ENCODE measurements around the gene HEATR3. TPM values are rescaled to one million over a fixed set of nuclear protein-coding genes. Genes with fewer than 3 reads are reported as not detected.

HEATR3 gene, protein sequence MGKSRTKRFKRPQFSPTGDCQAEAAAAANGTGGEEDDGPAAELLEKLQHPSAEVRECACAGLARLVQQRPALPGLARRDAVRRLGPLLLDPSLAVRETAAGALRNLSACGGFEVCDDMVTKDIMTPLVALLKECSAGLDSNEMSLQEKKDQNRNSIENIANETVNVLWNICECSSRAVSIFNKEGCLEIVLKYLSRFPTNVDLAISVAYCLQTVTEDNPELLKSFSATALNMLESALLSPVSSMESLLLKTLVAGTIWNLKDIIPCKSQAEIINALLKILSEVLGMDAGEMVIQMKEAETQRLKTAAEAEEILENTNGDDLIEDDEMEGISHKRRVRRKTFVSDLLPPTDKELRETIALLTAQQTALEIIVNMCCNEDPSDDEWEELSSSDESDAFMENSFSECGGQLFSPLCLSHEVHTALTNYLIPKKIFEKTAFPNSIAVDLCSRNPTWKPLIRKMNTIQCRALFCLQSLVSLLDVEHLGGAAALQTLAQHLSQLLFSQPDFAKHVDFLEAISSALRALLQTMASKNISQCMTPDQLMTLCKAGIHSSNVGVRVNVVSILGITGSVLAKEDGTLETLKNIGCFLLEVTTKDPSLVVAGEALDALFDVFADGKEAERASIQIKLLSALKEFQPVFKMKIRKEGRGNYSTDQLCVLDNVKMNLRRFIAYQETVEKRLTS
- 21.5 and 46.4 TPM in 2 replicates for total RNA-seq

DNA sequence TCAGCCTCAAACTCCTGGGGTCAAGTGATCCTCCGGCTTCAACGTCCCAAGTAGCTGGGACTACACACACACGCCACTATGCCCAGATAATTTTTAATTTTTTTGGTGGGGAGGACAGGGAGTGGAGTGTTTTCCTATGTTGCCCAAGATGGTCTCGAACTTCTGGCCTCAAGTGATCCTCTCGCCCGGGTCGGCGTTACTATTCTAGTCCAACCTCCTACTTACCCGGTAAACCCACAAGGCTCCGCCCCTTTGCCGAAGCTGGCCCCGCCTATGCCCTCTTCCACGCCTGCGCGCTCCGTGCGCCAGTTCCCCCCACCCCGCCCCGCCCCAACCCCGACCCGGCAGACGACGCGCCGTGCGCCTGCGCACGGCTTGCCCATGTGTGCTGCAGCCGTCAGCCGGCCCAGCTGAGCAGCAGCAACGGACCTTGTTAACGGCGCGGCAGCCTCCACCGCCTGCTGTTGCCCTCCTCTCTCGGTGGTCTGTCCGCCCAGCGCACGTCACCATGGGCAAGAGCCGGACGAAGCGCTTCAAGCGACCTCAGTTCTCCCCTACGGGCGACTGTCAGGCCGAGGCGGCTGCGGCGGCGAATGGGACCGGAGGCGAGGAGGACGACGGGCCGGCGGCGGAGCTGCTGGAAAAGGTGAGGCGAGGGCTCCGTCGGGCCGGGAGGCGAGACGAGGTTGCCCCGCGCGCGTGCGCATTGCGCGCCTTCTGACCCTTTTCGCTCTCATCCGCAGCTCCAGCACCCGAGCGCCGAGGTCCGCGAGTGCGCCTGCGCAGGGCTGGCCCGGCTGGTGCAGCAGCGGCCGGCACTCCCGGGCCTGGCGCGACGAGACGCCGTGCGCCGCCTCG is at the start of gene HEATR3:
Gene HEATR3, plus strand, starts transcription at position 347 of the 858 bp plus-strand sequence. Its CDS starts 162 bp downstream, at position 509.
- DNase-seq (ENCODE audit: low read depth), result peak; percentile 73

DNA sequence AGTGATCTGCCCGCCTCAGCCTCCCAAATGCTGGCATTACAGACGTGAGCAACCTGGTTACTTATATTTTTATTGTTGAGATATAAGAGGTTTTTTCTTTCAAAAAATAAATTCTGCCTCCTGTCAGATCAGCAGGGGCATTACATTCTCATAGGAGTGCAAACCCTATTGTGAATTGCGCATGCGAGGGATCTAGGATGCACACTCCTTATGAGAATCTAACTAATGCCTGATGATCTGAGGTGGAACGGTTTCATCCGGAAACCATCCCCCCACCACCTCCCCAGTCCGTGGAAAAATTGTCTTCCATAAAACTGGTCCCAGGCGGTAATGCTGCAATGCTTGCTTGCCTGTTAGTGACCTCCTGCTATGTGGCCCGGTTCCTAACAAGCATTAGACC is 48.2 kb upstream of the HEATR3 start:
- DNase-seq (ENCODE audit: low read depth), result no peak

DNA sequence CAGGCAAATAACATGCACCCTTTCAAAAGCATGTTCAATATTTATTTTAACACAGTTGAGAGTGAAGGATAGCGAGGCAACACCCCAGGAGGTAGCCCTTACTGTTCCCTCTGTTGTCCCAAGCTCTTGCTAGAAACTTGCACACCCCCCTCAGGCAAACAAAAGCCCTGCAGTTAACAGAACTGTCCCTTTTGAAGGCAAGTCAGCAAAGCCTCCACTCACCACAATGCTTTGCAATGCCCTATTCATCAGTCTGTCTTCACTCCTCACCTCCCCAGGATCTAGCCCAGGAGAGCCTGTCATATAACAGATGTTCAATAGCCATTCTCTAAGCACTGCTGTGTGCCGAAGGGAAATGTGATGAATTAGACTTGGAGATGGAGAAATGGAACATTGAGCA is 44.2 kb upstream of the HEATR3 start:
- no peak for DNase-seq (ENCODE audit: low read depth)

DNA sequence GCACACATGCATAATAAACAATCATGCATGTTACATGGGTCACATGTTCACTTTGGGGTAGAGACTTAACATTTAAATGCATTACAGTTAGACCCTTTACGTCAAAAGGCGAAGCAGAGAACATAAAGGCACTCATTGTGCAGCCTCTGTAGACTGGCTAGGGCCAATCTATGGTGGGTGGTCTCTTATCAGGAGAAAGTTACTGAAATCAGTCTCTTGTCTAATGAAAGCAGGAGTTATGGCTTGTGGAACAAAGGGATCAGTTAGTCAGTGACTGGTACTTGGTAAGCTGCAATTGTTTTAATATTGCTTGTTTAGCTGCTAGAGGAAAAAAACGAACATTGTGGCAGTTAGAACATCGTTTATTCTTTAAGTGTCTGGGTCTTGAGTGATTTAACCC is 42.1 kb upstream of the HEATR3 start:
- DNase-seq (ENCODE audit: low read depth), result no peak

DNA sequence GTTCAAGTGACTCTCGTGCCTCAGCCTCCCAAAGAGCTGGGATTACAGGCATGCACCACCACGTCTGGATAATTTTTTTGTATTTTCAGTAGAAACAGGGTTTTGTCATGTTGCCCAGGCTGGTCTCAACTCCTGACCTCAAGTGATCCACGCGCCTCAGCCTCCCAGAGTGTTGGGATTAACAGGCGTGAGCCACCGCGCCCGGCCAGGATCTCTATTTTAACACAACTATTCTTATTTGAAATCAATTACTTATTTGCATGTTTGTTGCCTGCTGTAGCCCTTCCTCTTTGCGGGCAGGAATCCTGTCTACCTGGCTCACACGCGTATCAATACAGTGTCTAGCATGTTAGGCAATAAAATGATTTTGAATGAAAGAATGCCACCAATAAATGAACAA is 41.6 kb upstream of the HEATR3 start:
- no peak for DNase-seq (ENCODE audit: low read depth)

DNA sequence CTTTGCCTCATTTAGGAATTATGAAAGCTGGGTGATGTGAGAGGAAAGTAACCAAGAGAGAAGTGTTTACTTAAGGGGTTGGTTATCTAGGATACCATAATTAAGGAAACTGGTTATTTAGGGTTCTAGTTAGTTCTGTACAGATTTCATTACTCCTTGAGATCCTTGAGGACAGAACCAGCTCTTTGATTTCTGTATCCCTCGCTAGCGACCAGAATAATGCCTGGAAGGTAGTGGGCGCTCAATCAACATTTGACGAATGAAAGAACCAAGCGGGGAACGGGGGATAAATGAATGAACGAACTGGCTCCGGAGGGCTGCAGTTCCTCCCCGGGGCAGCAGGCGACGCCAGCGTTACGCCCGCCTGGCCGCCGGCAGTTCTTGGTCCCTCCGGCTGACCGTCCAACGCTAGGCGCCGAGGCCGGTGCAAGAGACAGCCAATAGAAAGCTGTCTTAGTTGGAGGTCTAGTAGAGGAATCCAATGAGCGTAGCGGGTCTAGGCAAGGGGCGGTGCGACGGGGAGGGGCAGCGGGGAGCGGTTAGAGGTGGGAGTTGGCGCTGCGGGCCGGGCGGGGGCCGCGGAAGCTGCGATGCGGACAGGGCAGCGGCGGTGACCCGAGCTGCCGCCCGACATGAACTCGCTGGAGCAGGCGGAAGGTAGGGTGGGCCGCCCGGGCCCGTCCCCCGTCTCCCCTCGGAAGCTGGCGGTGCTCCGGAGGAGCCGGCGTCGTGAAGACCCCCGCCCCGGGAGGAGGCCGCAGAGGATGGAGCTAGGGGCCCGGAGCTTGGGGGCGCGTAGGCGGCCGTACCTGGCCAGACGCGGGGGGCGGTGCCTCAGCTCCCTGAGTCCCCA is 40.9 kb upstream of the HEATR3 start, which contains the start of gene CNEP1R1:
Gene CNEP1R1, plus strand, starts transcription at position 542 of the 853 bp plus-strand sequence. Its CDS starts 91 bp downstream, at position 633.
- peak; percentile 90 for DNase-seq (ENCODE audit: low read depth)

DNA sequence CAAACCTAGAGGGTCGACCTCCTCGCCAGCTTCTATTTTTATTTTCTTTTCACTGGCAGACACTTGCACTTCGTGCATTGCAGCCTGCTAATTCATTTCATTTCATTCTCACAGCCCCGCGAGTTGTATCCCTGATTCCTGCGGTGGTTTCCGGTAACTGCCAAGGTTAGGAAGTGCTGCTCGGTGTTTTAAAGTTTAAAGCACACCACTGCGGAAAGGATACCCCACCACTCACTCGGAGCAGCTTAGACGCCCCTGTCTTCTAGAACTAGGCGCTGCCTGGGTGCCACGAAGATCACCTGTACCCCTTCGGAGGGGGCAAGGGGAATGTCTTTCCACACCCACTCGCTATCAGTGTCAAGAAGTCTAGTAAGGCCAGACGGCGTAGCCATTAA is 40.2 kb upstream of the HEATR3 start:
- DNase-seq (ENCODE audit: low read depth), result peak; percentile 18

DNA sequence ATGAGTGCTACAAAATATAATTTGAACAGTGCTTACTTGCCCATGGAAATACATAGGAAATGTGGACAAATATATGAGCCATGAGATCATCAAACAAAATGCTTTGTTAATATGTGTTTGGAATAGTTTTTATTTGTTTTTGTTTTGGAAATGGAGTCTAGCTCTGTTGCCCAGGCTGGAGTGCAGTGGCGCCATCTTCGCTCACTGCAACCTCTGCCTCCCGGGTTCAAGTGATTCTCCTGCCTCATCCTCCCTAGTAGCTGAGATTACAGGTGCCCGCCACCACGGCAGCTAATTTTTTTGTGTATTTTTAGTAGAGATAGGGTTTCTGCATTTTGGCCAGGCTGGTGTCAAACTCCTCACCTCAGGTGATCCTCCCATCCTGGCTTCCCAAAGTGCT is 37.9 kb upstream of the HEATR3 start:
- DNase-seq (ENCODE audit: low read depth), result no peak

DNA sequence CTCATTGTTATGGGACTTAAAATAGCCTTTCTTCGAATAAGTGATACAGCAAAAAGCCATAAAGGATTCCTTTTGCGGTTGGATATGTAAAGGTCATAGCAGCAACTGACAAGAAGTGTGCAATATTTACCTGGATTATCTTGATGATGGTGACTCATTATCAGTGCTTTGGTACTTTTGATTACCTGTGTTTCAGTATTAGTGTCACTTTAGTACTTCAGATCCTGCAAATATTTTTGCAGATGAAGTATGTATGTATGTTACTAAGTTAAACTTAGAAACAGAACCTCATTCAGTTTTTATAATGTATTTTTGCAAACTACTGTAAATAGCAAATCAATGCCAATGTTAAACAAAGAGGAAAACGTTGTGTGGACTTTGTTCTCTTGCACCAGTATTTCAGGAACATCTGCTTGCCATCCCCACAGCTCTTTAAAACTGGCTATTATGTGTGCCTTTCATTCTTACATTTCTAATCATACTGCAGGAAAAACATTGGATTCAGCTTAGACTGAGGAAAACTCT is 30.2 kb upstream of the HEATR3 start:
- DNase-seq (ENCODE audit: low read depth), result no peak

DNA sequence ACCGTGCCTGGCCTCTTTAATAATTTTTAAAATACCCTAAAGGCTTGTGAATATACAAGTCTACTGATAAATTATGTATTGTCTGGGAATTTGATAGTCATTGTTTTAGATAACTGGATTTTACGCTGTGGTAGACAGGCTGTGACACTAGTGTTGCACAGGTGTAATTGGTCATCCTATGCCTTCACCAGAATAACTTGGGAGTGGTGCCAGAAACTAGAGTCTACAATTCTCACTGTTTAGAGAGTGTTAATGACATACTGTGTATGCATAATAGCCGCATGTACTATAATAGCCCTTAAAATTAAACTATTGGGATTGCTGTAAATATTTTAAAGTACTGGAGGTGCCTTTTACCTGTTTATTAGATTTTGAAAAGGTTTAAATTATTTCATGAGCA is 29.3 kb upstream of the HEATR3 start:
- DNase-seq (ENCODE audit: low read depth), result no peak

DNA sequence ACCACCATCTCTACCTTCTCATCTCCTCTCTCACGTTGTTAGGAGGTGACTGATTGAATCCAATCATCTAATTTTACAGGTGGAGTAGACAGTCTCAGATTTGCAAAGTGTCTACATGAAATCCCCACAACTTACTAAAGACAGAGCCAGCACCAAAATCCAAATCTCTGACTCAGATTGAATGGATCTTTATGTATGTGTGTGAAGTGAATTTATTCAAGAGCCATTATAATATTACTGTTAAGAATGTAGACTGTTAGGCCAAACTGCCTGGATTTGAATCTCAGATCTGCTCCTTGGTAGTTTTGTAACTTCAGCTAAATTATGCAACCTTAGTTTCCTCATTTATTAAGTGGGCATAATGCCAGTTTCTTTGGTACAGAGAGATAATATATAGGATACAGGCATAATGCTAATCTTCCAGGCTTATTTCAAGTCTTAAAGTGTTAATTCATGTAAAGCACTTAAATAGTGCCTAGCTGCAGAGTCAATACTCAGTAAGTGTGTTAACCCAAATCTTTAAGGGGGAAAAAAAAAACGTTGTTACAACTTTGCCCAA is 28.0 kb upstream of the HEATR3 start:
- DNase-seq (ENCODE audit: low read depth), result no peak

DNA sequence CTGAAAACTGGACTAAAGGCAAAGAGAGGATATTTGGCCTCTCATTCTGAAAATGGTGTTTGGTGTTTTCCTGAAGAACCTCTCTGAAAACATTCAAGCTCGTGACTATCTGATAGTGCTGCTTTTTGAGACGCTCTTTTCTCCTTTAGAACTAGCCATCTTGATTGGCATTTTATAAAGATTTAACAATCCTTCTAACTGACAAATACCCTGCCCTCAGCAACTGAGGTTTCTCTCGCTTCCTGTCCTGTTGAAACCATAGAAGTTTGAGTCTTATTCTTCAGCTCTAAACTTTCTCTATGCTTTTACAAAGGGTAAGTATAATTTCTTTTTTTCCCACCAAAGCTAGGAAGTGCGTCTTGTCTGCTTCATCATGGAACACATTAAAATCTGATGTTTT is 27.5 kb upstream of the HEATR3 start:
- DNase-seq (ENCODE audit: low read depth), result no peak

DNA sequence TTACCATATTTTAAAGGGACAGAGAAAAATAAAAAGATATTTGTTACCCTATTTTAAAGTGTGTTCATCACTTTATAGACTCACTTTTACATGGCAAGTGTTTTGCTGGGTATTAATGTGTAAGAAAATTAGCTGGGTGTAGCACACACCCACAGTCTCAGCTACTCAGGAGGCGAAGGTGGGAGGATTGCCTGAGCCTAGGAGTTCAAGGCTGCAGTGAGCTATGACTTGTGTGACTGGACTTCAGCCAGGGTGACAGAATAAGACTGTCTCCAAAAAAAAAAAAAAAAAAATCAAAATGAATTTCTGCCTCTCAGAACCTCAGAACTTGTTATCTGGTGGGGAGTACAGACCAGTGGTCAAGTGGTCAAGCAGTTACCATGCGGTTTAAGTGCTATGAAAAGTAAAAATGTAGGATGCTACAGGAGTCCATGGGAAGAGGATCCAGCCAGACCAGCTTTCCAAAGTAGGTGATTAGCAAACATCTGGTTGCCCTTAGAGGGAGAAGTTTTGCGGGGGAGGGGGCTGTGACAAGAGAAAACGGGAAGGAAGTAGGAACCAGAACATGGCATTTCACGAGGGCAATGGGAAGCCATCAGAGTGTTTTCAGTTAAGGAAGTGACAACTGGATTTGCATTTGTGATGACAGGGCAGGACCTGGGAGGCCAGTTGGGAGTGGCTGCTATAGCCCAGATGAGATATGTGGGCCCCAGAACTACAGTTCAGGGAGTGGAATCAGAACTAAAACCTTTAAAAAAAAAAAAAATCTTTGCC is 26.8 kb upstream of the HEATR3 start:
- no peak for DNase-seq (ENCODE audit: low read depth)

DNA sequence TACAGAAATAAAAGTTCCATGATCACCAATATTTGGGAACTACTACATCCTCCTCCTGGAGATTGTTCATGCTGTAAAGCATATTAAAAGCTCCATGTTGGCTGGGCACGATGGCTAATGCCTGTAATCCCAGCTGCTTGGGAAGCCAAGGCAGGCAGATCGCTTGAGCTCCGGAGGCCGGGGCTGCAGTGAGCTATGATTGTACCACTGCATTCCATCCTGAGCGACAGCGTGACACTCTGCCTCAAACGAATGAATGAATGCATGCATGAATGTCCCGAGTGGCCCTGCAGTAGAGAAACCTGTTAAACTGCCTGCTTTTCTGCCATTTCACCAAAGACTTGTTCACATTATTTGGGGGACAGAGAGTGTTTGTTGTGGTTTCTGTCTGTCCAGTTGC is 25.8 kb upstream of the HEATR3 start:
- DNase-seq (ENCODE audit: low read depth), result no peak

DNA sequence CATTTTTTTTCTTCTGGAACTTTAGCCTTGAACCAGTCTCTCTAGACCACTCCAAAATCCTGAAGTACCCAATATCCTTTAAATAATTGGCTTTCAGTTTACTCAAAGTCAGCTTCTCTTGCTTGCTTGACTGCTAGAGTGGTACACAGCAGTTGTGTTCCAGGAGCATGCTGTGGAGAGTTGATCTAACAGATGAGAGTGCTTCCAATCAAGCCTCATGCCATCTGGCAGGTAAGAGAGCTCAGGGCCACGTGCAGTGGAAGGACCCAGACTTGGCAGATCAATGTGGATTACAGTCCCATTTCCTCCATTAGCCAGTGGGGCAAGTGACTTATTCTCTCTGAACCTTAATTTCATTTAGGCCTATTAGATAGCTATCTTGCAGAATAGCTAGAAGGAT is 25.1 kb upstream of the HEATR3 start:
- DNase-seq (ENCODE audit: low read depth), result no peak

DNA sequence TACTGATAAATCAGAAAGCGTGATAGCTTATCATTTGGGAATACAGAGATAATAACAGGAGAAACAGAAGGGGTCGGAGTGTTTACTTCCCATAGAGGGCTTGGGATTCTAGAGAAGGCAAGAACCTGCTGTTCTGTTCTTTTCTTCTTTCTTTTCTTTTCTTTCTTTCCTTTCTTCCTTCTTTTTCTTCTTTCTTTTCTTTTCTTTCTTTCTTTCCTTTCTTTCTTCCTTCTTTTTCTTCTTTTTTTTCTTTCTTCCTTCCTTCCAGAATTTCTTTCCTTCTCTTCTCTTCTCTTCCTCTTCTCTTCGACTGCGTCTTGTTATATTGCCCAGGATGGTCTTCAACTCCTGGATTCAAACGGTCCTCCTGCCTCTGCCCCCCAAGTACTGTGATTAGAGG is 22.4 kb upstream of the HEATR3 start:
- DNase-seq (ENCODE audit: low read depth), result no peak

DNA sequence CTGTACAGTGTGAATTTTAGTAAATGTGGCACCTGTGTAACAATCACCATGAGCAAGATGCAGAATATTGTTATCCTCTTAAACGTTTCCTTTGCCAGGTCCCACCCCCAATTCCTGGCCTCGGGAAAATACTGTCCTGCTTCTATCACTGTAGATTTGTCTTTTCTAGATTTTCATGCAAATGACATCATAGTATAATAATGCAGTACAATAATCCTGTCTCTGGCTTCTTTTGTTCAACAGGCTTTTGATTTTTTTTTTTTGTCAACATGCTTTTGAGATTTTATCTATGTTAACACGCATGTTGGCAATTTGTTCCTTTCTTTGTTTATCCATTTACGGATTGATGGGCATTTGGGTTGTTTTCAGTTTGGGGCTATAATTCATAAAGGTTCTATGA is 20.4 kb upstream of the HEATR3 start:
- DNase-seq (ENCODE audit: low read depth), result no peak

DNA sequence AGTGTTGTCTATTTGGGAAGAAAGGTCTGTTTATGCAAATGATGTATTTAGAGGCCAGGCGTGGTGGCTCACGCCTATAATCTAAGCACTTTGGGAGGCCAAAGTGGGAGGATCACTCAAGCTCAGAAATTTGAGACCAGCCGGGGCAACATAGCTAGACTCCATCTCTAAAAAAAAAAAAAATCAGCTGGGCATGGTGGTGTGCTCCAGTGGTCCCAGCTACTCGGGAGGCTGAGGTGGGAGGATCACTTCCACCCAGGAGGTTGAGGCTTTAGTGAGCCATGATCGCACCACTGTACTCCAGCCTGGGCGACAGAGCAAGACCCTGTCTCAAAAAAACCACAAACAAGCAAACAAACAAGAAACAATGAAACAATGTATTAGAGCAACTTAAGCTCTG is 18.9 kb upstream of the HEATR3 start:
- no peak for DNase-seq (ENCODE audit: low read depth)

DNA sequence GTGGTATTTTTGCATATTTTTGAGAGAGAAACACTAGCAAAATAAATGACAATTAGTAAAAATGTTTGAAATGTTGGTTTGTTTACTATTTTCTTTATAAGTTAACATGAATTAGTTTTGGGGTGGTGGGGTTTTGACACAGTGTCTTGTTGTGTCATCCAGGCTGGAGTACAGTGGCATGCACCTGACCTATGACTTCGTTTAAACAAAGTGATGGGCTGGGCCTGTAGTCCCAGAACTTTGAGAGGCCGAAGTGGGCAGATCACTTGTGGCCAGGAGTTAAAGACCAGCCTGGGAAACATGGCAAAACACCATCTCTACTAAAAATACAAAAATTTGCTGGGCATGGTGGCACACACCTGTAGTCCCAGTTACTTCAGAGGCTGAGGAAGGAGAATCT is 17.9 kb upstream of the HEATR3 start:
- DNase-seq (ENCODE audit: low read depth), result no peak

DNA sequence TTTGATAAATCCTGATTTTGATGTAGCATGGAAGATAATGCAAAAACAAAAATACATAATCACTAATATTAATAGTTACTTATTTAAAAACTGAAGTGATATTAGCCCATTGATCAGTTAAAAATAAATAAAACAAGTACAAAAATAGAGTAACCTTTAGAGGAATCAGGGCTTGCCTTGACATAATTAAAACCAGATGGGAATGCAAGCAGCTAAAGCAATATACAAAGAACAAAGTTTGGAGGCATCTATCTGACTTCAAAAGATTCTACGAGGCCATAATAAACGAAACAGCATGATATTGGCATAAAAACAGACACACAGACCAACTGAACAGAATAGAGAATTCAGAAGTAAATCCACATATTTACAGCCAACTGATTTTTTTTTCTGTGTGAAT is 15.0 kb upstream of the HEATR3 start:
- no peak for DNase-seq (ENCODE audit: low read depth)

All from renal cortical epithelial cell (primary cell).